Activated T-helper 1 cell treated with anti-CD3 and anti-CD28 coated beads, Interleukin-12 subunit alpha, Interleukin-12 subunit beta, Interleukin-2, Interleukin-4 antibody, amounts not matched to agents 30 ng/mL and 10 ng/mL and 1 ng/mL, durations not matched to agents 14 hours and 24 hours and 36 hours (primary cell): ENCODE measurements around the gene LRP6. TPM values are rescaled to one million over a fixed set of nuclear protein-coding genes. Genes with fewer than 3 reads are reported as not detected.
A peak's percentile ranks its signal among the peaks of the same experiment; 100 is the strongest.

Experiments used
- DNase-seq: peaks from one replicate; pipeline ENCODE4 v3.0.0; 2021; ENCODE audit warnings: low spot score
- H3K27ac Mint-ChIP-seq: one replicate; pipeline ENCODE4 v1.8.0; 2021; ENCODE audit warnings: mild to moderate bottlenecking, mixed read lengths
- H3K27me3 Mint-ChIP-seq: one replicate; pipeline ENCODE4 v1.8.0; 2022; ENCODE audit warnings: mild to moderate bottlenecking, moderate library complexity, mixed read lengths; ENCODE audit not compliant: insufficient read depth
- H3K36me3 Mint-ChIP-seq: one replicate; pipeline ENCODE4 v1.8.0; 2021; ENCODE audit warnings: low read depth, mixed read lengths
- H3K4me1 Mint-ChIP-seq: one replicate; pipeline ENCODE4 v1.8.0; 2021; ENCODE audit warnings: low read depth, mixed read lengths
- H3K4me3 Mint-ChIP-seq: one replicate; pipeline ENCODE4 v1.8.0; 2021; ENCODE audit warnings: mild to moderate bottlenecking, moderate library complexity, mixed read lengths
- H3K9me3 Mint-ChIP-seq: one replicate; pipeline ENCODE4 v1.8.0; 2021; ENCODE audit warnings: mixed read lengths
- intact Hi-C: fragments of 100-400 bp; cut with micrococcal nuclease; formaldehyde crosslinking; loops from one replicate; pipeline ENCODE4 v1.15.1; 2024
- total RNA-seq: library from RNA; stranded (reverse); gene quantifications from 2 replicates; pipeline ENCODE4 v1.2.3, GENCODE V29; 2022

LRP6 gene
- total RNA-seq, 1 donor from 2014 or later, result 5.5 TPM

DNA sequence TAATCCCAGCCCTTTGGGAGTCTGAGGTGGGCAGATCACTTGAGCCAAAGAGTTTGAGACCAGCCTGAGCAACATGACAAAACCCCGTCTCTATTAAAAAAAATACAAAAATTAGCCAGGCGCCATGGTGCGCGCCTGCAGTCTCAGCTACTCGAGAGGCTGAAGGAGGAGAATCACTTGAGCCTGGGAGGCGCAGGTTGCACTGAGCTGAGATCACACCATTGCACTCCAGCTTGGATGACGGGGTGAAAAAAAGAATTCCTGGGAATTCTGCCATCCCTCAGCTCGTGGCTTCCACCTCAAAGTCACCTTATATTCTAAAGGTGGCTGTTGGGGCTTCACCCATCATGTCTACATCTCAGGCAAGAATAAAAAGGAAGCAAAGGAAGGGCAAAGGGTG, 183.2 kb downstream of the LRP6 start:
- H3K36me3 Mint-ChIP-seq, result no peaks in the 10 kb centered on the region
- intact Hi-C loops, result no loop called here

DNA sequence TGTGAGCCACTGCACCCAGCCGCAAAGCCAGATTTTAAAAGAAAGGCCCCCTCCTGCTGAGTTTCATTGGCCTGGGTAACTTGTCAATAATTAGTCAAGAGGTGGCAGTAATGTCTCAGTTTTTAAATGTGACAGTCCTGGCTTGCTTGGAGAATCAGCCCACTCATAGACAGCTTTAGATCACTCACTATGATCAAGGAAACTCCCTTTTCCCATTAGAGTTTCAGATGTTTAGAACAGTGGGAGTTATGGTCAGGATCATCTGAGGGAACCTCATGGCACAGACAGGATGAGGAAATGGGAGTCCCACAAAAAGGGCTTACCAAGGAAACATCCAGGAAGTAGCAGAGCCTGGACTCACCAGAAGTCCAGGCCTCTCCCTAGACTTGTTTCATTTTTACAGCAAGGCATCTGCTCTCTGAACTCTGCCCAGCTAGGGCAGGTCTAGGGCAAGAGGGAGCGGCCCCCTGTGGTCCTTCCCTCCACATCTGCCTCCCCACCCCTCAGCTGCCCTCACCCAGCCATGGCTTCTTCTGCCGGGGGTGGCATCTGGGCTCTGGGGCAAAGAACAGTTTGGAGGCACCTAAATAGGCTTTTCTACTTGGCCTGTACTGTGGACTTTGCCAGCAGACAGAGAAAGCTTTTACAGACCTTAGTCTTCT, 184.9 kb downstream of the LRP6 start:
- H3K9me3 Mint-ChIP-seq, result no peaks in the 10 kb centered on the region
- no peaks in the 10 kb centered on the region for H3K36me3 Mint-ChIP-seq
- H3K4me1 Mint-ChIP-seq, result no peaks in the 10 kb centered on the region
- intact Hi-C loops, result loop anchor here (1.0 to 2.0 kb wide), 2 partner anchors 245 to 253 kb away; no protein-coding TSS in a partner anchor
- H3K27me3 Mint-ChIP-seq, result no peaks in the 10 kb centered on the region
- H3K27ac Mint-ChIP-seq, result no peak overlapping the region
- no peak for DNase-seq
- H3K4me3 Mint-ChIP-seq, result no peak overlapping the region

More for the DNA sequence above, 183.2 kb downstream of the LRP6 start:
- DNase-seq, result no peak
- H3K4me1 Mint-ChIP-seq, result no peaks in the 10 kb centered on the region
- H3K27me3 Mint-ChIP-seq, result no peaks in the 10 kb centered on the region
- no peak overlapping the region for H3K4me3 Mint-ChIP-seq
- no peak overlapping the region for H3K27ac Mint-ChIP-seq
- no peaks in the 10 kb centered on the region for H3K9me3 Mint-ChIP-seq

DNA sequence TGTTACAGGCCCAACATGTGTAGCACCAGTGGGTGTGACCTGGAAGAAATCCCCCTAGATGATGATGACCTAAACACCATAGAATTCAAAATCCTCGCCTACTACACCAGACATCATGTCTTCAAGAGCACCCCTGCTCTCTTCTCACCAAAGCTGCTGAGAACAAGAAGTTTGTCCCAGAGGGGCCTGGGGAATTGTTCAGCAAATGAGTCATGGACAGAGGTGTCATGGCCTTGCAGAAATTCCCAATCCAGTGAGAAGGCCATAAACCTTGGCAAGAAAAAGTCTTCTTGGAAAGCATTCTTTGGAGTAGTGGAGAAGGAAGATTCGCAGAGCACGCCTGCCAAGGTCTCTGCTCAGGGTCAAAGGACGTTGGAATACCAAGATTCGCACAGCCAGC, 187.6 kb downstream of the LRP6 start:
- Mint-ChIP-seq H3K4me1 (no peaks in the 10 kb centered on the region), H3K27ac (no peak overlapping the region), H3K4me3 (no peak overlapping the region), H3K36me3 (no peaks in the 10 kb centered on the region), H3K9me3 (no peaks in the 10 kb centered on the region), H3K27me3 (no peaks in the 10 kb centered on the region)
- intact Hi-C loops, result no loop called here
- DNase-seq, result no peak

DNA sequence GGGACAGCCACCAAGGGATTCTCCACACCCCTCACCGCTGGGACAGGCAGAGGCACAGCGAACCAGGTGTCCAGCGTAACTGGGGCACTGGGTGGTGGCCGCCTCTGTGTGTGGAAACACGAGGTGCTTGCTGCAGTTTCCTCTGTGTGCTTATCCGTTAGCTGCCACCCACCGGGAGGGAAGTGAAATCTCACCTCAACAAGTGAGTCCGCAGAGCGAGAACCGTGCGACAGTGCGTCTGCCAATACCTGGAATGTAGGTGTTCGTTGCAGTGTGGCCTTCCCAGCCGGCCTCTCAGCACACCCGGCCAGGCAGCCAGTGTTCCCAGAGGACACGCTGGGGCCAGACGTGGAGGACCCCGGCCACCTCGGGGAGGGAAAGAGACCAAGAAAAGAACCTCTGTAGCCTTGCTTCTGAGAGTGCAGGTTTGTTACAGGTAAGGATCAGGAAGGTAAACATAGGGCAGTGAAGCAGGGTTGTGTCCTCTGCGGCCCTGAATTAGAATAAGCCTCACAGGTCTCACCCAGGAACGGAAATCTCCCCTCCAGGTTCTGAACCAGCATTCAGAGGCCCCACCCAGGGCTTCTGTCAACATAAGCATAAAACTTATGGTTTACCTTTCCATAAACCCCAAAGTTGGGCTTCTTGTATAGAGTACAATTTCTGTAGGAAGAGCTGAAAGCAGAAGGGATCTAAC, 194.6 kb downstream of the LRP6 start:
- Mint-ChIP-seq H3K36me3 (peaks cover 2% of the 10 kb centered on the region), H3K4me1 (peaks cover 49% of the 10 kb centered on the region), H3K4me3 (peak overlapping the region; percentile 88), H3K9me3 (no peaks in the 10 kb centered on the region), H3K27me3 (peaks cover 3% of the 10 kb centered on the region), H3K27ac (peak overlapping the region; percentile 8)
- intact Hi-C loops, result loop anchor here (5.0 kb wide), 1 partner anchor 195 kb away; the partner anchor contains the start of gene LRP6
- peak; percentile 22 for DNase-seq

DNA sequence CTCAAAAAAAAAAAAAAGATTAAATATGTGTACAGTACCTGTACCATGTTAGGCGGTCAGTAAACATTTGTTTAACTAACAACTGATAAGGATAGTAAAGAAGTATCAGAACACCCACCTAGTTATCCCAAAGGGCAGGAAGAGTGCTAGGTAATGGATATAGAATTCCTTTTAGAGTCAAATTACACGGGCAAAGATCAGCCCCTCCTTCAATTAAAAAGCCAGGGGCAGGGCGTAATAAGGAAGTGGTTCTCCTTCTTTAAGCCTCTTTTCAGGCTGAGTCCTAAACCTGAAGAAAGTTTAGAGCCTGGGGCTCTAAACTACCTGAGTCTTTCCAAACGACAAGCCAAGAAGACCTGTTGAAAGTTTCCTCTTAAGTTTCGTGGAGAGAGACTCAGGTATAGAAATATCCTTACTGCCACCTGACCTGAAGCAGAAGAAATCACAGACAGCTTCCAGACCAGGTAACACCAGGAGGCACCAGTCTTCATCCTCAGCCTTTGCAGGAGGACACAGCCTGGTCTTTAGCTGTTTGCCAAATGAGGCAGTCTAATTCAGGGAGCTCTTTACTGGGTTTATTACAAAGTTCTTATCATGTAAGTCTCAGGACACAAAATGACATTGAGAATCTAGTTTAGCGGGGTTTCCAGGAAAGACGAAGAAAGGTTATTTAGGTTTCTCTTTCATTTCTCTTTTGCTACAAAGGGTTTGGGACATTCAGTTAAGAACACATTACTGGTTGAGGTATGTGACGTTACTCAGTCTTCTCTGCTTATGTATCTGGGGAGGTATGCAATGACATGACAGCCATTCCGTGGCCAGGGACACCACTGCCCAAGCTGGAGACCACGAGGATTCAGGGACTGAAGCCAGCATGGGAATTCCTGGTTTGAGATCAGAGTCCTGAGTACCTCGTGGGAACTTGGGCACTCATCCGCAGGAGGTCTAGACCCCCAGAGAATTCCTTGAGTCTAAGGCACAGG, 195.9 kb downstream of the LRP6 start, which contains the start of gene BCL2L14:
Gene BCL2L14, plus strand, starts transcription at position 266 of the 983 bp plus-strand sequence. CDS start 8,367 bp downstream, outside the sequence.
- peak within 1 kb of the TSS; percentile 94 for H3K27ac Mint-ChIP-seq
- H3K4me1 Mint-ChIP-seq, result peaks cover 49% of the 10 kb centered on the region
- peaks cover 2% of the 10 kb centered on the region for H3K36me3 Mint-ChIP-seq
- peak within 1 kb of the TSS; percentile 88 for H3K4me3 Mint-ChIP-seq
- intact Hi-C loops, result loop anchor here (2.0 to 5.0 kb wide), 3 partner anchors 60 to 196 kb away; partner anchors contain the start of gene LRP6
- peak; percentile 8 for DNase-seq
- no peaks in the 10 kb centered on the region for H3K9me3 Mint-ChIP-seq
- H3K27me3 Mint-ChIP-seq, result peaks cover 3% of the 10 kb centered on the region

DNA sequence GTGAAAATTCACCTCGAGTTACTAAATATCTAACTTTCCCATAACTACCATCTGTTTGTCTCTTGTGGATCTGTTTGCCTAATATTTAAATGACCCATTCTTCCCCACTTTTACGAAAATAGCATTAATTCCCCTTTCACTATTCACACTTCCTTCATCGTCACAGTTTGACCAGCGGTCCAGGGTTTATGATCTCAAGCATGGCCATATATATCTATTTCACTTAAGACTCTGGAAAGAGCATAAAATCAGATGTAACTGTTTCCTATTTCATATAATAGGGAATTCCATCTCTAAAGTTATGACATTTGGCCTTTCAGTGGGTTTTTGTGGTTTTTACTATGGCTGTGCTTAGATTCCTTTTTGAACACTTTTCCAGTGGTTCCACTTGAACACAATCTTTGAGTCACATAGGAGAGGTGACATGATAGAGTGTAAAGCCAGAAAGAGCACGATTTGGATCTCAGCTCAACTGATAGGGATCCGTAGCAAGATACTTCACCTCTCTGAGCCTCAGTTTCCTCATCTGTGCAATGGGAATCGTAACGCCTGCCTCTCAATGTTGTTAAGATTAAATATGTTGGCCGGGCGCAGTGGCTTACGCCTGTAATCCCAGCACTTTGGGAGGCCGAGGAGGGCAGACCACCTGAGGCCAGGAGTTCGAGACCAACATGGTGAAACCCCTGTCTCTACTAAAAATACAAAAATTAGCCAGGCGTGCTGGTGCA, 196.9 kb downstream of the LRP6 start:
- Mint-ChIP-seq H3K9me3 (no peaks in the 10 kb centered on the region), H3K36me3 (peaks cover 2% of the 10 kb centered on the region), H3K27ac (peak overlapping the region; percentile 76), H3K4me3 (no peak overlapping the region), H3K27me3 (peaks cover 3% of the 10 kb centered on the region), H3K4me1 (peaks cover 49% of the 10 kb centered on the region)
- DNase-seq, result no peak
- intact Hi-C loops, result loop anchor here (2.0 to 5.0 kb wide), 3 partner anchors 59 to 197 kb away; partner anchors contain the start of gene LRP6

DNA sequence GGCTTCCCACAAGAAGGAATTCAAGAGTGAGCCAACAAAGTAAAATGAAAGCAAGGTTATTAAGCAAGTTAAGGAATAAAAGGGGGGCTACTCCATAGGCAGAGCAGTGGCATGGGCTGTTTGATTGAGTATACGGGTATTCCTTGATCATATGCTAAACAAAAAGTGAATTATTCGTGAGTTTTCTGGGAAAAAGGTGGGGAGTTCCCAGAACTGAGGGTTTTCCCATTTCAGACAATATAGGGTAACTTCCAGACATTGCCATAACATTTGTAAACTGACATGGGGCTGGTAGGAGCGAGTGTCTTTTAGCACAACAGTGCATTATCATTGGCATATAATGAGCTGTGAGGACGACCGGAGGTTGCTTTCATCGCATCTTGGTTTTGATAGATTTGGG, 198.1 kb downstream of the LRP6 start:
- Mint-ChIP-seq H3K27ac (no peak overlapping the region), H3K27me3 (peaks cover 3% of the 10 kb centered on the region), H3K4me3 (no peak overlapping the region), H3K9me3 (no peaks in the 10 kb centered on the region), H3K4me1 (peaks cover 49% of the 10 kb centered on the region), H3K36me3 (peaks cover 2% of the 10 kb centered on the region)
- DNase-seq, result no peak
- intact Hi-C loops, result no loop called here

Other genes starting within 250 kb of the LRP6 start
- 10.4 and 11.0 TPM in 2 replicates for gene BCL2L14, start 196.1 kb downstream of the LRP6 start, total RNA-seq
- 0.83 and 1.4 TPM in 2 replicates for gene MANSC1, start 83.2 kb upstream of the LRP6 start, total RNA-seq
- 34.5 and 39.6 TPM in 2 replicates for gene BORCS5, start 90.0 kb upstream of the LRP6 start, total RNA-seq